Mesenchymal stem cell (in vitro differentiated cells and primary cell): Measurements from ENCODE around the gene ERICH6B.

Experiments used
- DNase-seq: peaks from one replicate; pipeline ENCODE4 v3.0.0-alpha.2; 2013
- H2AFZ ChIP-seq: one replicate; pipeline ENCODE4 v1.6.1; 2013; ENCODE audit warnings: low read depth, mild to moderate bottlenecking, control low read depth, inconsistent platforms, low read length, moderate library complexity
- H2AK5ac ChIP-seq: 2 replicates; pipeline ENCODE4 v1.6.1; 2013; ENCODE audit warnings: low read length, moderate library complexity, mild to moderate bottlenecking, inconsistent platforms; ENCODE audit not compliant: severe bottlenecking
- H2BK120ac ChIP-seq: one replicate; pipeline ENCODE4 v1.6.1; 2013; ENCODE audit warnings: low read depth, mild to moderate bottlenecking, inconsistent platforms, low read length, moderate library complexity
- H2BK12ac ChIP-seq, 2 experiments: one replicate each; pipeline ENCODE4 v1.6.1; 2013; ENCODE audit warnings: inconsistent platforms in 2 of 2, low read length in 2 of 2, mild to moderate bottlenecking in 2 of 2, moderate library complexity in 2 of 2, control low read depth in 1 of 2
- H2BK15ac ChIP-seq: one replicate; pipeline ENCODE4 v1.6.1; 2013; ENCODE audit warnings: mild to moderate bottlenecking, low read depth, inconsistent platforms; ENCODE audit not compliant: poor library complexity, severe bottlenecking
- H2BK5ac ChIP-seq: 2 replicates; pipeline ENCODE4 v1.6.1; 2013; ENCODE audit warnings: low read depth, mild to moderate bottlenecking, low read length, control low read depth, inconsistent platforms; ENCODE audit not compliant: poor library complexity, severe bottlenecking
- H3K14ac ChIP-seq, 2 experiments: one replicate each; pipeline ENCODE4 v1.6.1; 2013; ENCODE audit warnings: inconsistent platforms in 2 of 2, low read length in 2 of 2, control low read depth in 1 of 2, mild to moderate bottlenecking in 1 of 2, moderate library complexity in 1 of 2
- H3K18ac ChIP-seq, 2 experiments: one replicate each; pipeline ENCODE4 v1.6.1; 2013; ENCODE audit warnings: inconsistent platforms in 2 of 2, low read length in 2 of 2, control low read depth in 1 of 2, low read depth in 1 of 2, mild to moderate bottlenecking in 1 of 2
- H3K23ac ChIP-seq, 2 experiments: one replicate each; pipeline ENCODE4 v1.6.1; 2013; ENCODE audit warnings: inconsistent platforms in 2 of 2, low read length in 2 of 2, mild to moderate bottlenecking in 2 of 2, moderate library complexity in 2 of 2, control low read depth in 1 of 2
- H3K27ac ChIP-seq: 2 replicates; pipeline ENCODE4 v1.5.1; 2013; ENCODE audit warnings: mild to moderate bottlenecking, moderate library complexity, low read length, control low read depth, inconsistent platforms; ENCODE audit not compliant: poor library complexity, severe bottlenecking
- H3K27me3 ChIP-seq, 2 experiments: 2 replicates each; pipeline versions ENCODE4 v1.6.1 to v1.7.0; 2013; ENCODE audit warnings: low read length in 2 of 2, mild to moderate bottlenecking in 2 of 2, moderate library complexity in 2 of 2, control low read depth in 1 of 2, inconsistent platforms in 1 of 2; ENCODE audit not compliant: control insufficient read depth in 1 of 2, insufficient read depth in 1 of 2
- H3K36me3 ChIP-seq, 2 experiments: 2 replicates each; pipeline versions ENCODE4 v1.6.1 to v1.7.0; 2013; ENCODE audit warnings: low read length in 2 of 2, control low read depth in 1 of 2, inconsistent platforms in 1 of 2, low read depth in 1 of 2, mild to moderate bottlenecking in 1 of 2; ENCODE audit not compliant: insufficient read depth in 2 of 2, control insufficient read depth in 1 of 2
- H3K4ac ChIP-seq, 2 experiments: one replicate each; pipeline ENCODE4 v1.6.1; 2013; ENCODE audit warnings: inconsistent platforms in 2 of 2, low read length in 2 of 2, mild to moderate bottlenecking in 2 of 2, moderate library complexity in 2 of 2, control low read depth in 1 of 2, low read depth in 1 of 2
- H3K4me1 ChIP-seq: 2 replicates; pipeline ENCODE4 v1.6.1; 2013; ENCODE audit warnings: low read depth, low read length, control low read depth; ENCODE audit not compliant: control insufficient read depth, insufficient read depth
- H3K4me2 ChIP-seq: 2 replicates; pipeline ENCODE4 v1.6.1; 2013; ENCODE audit warnings: low read length, mild to moderate bottlenecking, inconsistent platforms; ENCODE audit not compliant: poor library complexity, severe bottlenecking
- H3K4me3 ChIP-seq, 2 experiments: 2 replicates each; pipeline versions ENCODE4 v1.5.1 to v1.7.0; 2013; ENCODE audit warnings: low read length in 2 of 2, mild to moderate bottlenecking in 2 of 2, control low read depth in 1 of 2, low read depth in 1 of 2; ENCODE audit not compliant: insufficient read depth in 1 of 2
- H3K79me1 ChIP-seq: replicated peaks from 2 replicates; pipeline ENCODE4 v1.6.1; 2013; ENCODE audit warnings: mild to moderate bottlenecking, control low read depth, low read length, inconsistent platforms; ENCODE audit not compliant: poor library complexity, severe bottlenecking
- H3K9ac ChIP-seq: 2 replicates; pipeline ENCODE4 v1.7.0; 2013; ENCODE audit warnings: mild to moderate bottlenecking, low read length, moderate library complexity
- H3K9me3 ChIP-seq: 2 replicates; pipeline ENCODE4 v1.7.0; 2013; ENCODE audit warnings: mild to moderate bottlenecking, low read length; ENCODE audit not compliant: control insufficient read depth
- H4K8ac ChIP-seq: one replicate; pipeline ENCODE4 v1.6.1; 2013; ENCODE audit warnings: inconsistent platforms, mild to moderate bottlenecking, low read length, moderate library complexity
- H4K91ac ChIP-seq: one replicate; pipeline ENCODE4 v1.6.1; 2013; ENCODE audit warnings: mild to moderate bottlenecking, low read length, inconsistent platforms
- WGBS: methylation state at CpG from one replicate; pipeline ENCODE4 v1.1.7; 2013; ENCODE audit warnings: mixed read lengths; 5-methylcytosine and 5-hydroxymethylcytosine counted together

ERICH6B gene

GRCh38 chr13:45518525-45519245 lies 96.9 kb downstream of the ERICH6B start:
- 72% methylated on average over 4 of the region's 4 CpGs for WGBS
- Histone ChIP-seq H2BK5ac (no peak overlapping the region), H3K9me3 (no peaks in the 10 kb centered on the region), H3K27ac (no peak overlapping the region), H3K14ac (no peak overlapping the region), H3K4ac (no peak overlapping the region), H3K36me3 (peaks cover 16 to 96% of the 10 kb centered on the region in 2 experiments), H2AK5ac (no peak overlapping the region), H3K4me1 (peaks cover 2% of the 10 kb centered on the region), H3K18ac (no peak overlapping the region), H3K79me1 (peaks cover 14% of the 10 kb centered on the region), H3K23ac (no peak overlapping the region), H3K27me3 (no peaks in the 10 kb centered on the region), H2BK120ac (no peak overlapping the region), H3K9ac (no peak overlapping the region), H2AFZ (no peak overlapping the region), H2BK12ac (no peak overlapping the region), H4K91ac (no peak overlapping the region), H4K8ac (no peak overlapping the region), H3K4me3 (no peak overlapping the region), H3K4me2 (no peak overlapping the region), H2BK15ac (no peak overlapping the region)
- DNase-seq, result peak; percentile 31

- no peak overlapping the region for H2BK5ac ChIP-seq
- no peak overlapping the region for H2BK12ac ChIP-seq
- DNase-seq, result no peak
- no peak overlapping the region for H3K4me2 ChIP-seq
- H3K18ac ChIP-seq, result no peak overlapping the region
- H2AFZ ChIP-seq, result no peak overlapping the region
- H3K4me1 ChIP-seq, result peaks cover 2% of the 10 kb centered on the region
- no peak overlapping the region for H2AK5ac ChIP-seq
- H3K27me3 ChIP-seq, result no peaks in the 10 kb centered on the region
- peaks cover 14% of the 10 kb centered on the region for H3K79me1 ChIP-seq
- no peak overlapping the region for H3K4ac ChIP-seq
- no peaks in the 10 kb centered on the region for H3K9me3 ChIP-seq
- H3K27ac ChIP-seq, result no peak overlapping the region
- H2BK15ac ChIP-seq, result no peak overlapping the region
- no peak overlapping the region for H4K8ac ChIP-seq
- no peak overlapping the region for H3K23ac ChIP-seq
- H2BK120ac ChIP-seq, result no peak overlapping the region
- H3K4me3 ChIP-seq, result no peak overlapping the region
- WGBS, result no CpG with 5 or more reads among the region's 2 CpGs
- H3K9ac ChIP-seq, result no peak overlapping the region
- H4K91ac ChIP-seq, result no peak overlapping the region
- H3K36me3 ChIP-seq, result peaks cover 23 to 92% of the 10 kb centered on the region in 2 experiments
- H3K14ac ChIP-seq, result no peak overlapping the region
Measured at GRCh38 chr13:45516757-45517156, 98.8 kb downstream of the ERICH6B start.

- H3K36me3 ChIP-seq, result peaks cover 22 to 88% of the 10 kb centered on the region in 2 experiments
- no peak overlapping the region for H3K4me3 ChIP-seq
- H4K8ac ChIP-seq, result no peak overlapping the region
- no CpG with 5 or more reads among the region's 1 CpG for WGBS
- no peaks in the 10 kb centered on the region for H3K4me1 ChIP-seq
- H3K27me3 ChIP-seq, result no peaks in the 10 kb centered on the region
- no peak overlapping the region for H2BK15ac ChIP-seq
- DNase-seq, result no peak
- no peak overlapping the region for H2BK5ac ChIP-seq
- no peak overlapping the region for H3K18ac ChIP-seq
- no peak overlapping the region for H3K27ac ChIP-seq
- H3K79me1 ChIP-seq, result peaks cover 11% of the 10 kb centered on the region
- no peak overlapping the region for H3K4me2 ChIP-seq
- no peaks in the 10 kb centered on the region for H3K9me3 ChIP-seq
- H2BK12ac ChIP-seq, result no peak overlapping the region
- no peak overlapping the region for H4K91ac ChIP-seq
- no peak overlapping the region for H3K4ac ChIP-seq
- H3K23ac ChIP-seq, result no peak overlapping the region
- H3K14ac ChIP-seq, result no peak overlapping the region
- no peak overlapping the region for H2AK5ac ChIP-seq
- no peak overlapping the region for H2BK120ac ChIP-seq
- H2AFZ ChIP-seq, result no peak overlapping the region
- H3K9ac ChIP-seq, result peak overlapping the region; percentile 42
Measured at GRCh38 chr13:45512098-45512496, 103.4 kb downstream of the ERICH6B start.

GRCh38 chr13:45511310-45512097 lies 104.0 kb downstream of the ERICH6B start:
- Histone ChIP-seq H2BK15ac (no peak overlapping the region), H2AK5ac (no peak overlapping the region), H2BK12ac (no peak overlapping the region), H3K27me3 (no peaks in the 10 kb centered on the region), H3K79me1 (peaks cover 14% of the 10 kb centered on the region), H3K9me3 (no peaks in the 10 kb centered on the region), H2BK5ac (no peak overlapping the region), H2AFZ (no peak overlapping the region), H3K23ac (no peak overlapping the region), H3K9ac (peak overlapping the region; percentile 42), H3K36me3 (peaks cover 26 to 88% of the 10 kb centered on the region in 2 experiments), H2BK120ac (no peak overlapping the region), H3K4ac (no peak overlapping the region), H3K4me3 (no peak overlapping the region), H3K4me1 (peaks cover 1% of the 10 kb centered on the region), H3K27ac (no peak overlapping the region), H3K18ac (no peak overlapping the region), H3K4me2 (no peak overlapping the region), H4K8ac (no peak overlapping the region), H3K14ac (no peak overlapping the region), H4K91ac (no peak overlapping the region)
- DNase-seq, result peak; percentile 77
- 81% methylated on average over 3 of the region's 3 CpGs for WGBS
